ENCODE measurements around the gene PCDH15.

The PCDH15 gene

DNA sequence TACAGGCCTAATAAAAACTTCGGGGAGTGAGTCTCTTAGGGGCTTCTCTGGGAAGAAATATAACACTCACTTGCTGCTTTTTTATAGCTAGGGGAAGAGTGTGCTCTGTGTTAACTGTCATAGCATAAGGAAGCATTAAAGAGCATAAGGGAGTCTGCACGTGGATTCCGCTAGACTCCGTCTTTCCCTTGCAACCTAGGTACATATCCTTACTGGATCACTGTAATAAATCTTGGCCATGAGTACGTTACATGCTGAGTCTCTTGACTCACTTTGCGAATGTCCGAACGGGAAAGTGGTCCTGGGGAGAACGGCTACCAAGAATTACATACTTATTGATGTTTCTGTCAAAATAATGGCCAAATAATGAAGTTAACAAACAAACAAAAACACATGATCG, 1029.3 kb downstream of the PCDH15 start:
- no peak overlapping the region for H3K14ac ChIP-seq (ENCODE audit: low read length)
- no peaks in the 10 kb centered on the region for H3K79me1 ChIP-seq (ENCODE audit: low read depth, low read length)
- H2AFZ ChIP-seq (ENCODE audit: low read length): peak overlapping the region; percentile 9
- H3K18ac ChIP-seq (ENCODE audit: low read length): no peak overlapping the region
- DNase-seq (ENCODE audit: low spot score): no peak
- no peak overlapping the region for H4K91ac ChIP-seq (ENCODE audit: low read depth, low read length, poor library complexity)
- WGBS, 2 donors (ENCODE audit: extremely low coverage in 2 of 2, insufficient read length in 2 of 2, insufficient replicate concordance in 1 of 2): no CpG with 5 or more reads among the region's 10 CpGs
- no peak overlapping the region for H2BK12ac ChIP-seq (ENCODE audit: low read length)
- H3K4me2 ChIP-seq (ENCODE audit: insufficient read depth, low read length, poor library complexity, severe bottlenecking): no peak overlapping the region
- H2BK5ac ChIP-seq (ENCODE audit: low read length): no peak overlapping the region
- no peak overlapping the region for H3K4ac ChIP-seq (ENCODE audit: low read length)
- H2AK5ac ChIP-seq (ENCODE audit: low read depth, low read length): no peak overlapping the region
- H3K4me3 ChIP-seq (ENCODE audit: low read length in 2 of 2): no peak overlapping the region
- no peak overlapping the region for H4K8ac ChIP-seq (ENCODE audit: low read depth, low read length)
- no peak overlapping the region for H3K9ac ChIP-seq (ENCODE audit: low read depth, low read length, poor library complexity)
- no peaks in the 10 kb centered on the region for H3K36me3 ChIP-seq (replicated peaks in 1 of 2; ENCODE audit: control insufficient read depth in 2 of 2, insufficient read depth in 2 of 2, low read length in 2 of 2)
- H2BK120ac ChIP-seq (ENCODE audit: low read depth, low read length): no peak overlapping the region
- no peaks in the 10 kb centered on the region for H3K27me3 ChIP-seq (ENCODE audit: control insufficient read depth in 3 of 3, insufficient read depth in 3 of 3, low read depth in 1 of 3, low read length in 3 of 3)
- H3K9me3 ChIP-seq (replicated peaks in 1 of 2; ENCODE audit: control insufficient read depth in 2 of 2, insufficient read depth in 1 of 2, low read depth in 1 of 2, low read length in 2 of 2): peaks cover 1 to 5% of the 10 kb centered on the region in 2 donors
- H3K4me1 ChIP-seq (ENCODE audit: control insufficient read depth in 2 of 2, insufficient read depth in 1 of 2, low read depth in 1 of 2, low read length in 2 of 2): no peaks in the 10 kb centered on the region
- H3K23ac ChIP-seq (ENCODE audit: low read depth, low read length, poor library complexity): no peak overlapping the region
- H3K27ac ChIP-seq (replicated peaks; ENCODE audit: low read length): no peak overlapping the region
- H2BK15ac ChIP-seq (ENCODE audit: low read length): no peak overlapping the region

DNA sequence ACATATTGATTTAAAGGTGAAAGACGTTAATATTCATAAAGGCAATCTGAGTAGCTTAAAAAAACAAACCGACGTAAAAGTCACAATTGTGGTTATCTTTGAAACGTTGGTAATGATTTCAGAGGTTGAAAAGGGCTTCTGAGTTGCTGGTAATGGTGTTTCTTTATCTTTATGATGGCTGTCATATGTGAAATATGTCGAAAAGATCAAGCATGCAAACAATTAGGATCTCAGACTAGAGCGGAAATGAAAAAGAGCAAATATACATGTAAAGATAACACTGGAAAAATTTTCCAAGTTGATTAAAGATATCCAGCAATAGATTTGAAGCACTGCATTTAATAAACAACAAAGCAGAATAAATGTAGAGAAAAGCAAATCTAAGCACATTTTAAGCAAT, 1030.1 kb downstream of the PCDH15 start:
- H3K4ac ChIP-seq (ENCODE audit: low read length): no peak overlapping the region
- H2BK15ac ChIP-seq (ENCODE audit: low read length): no peak overlapping the region
- DNase-seq (ENCODE audit: low spot score): no peak
- H2BK12ac ChIP-seq (ENCODE audit: low read length): no peak overlapping the region
- no peak overlapping the region for H3K4me2 ChIP-seq (ENCODE audit: insufficient read depth, low read length, poor library complexity, severe bottlenecking)
- peaks cover 1 to 5% of the 10 kb centered on the region in 2 donors for H3K9me3 ChIP-seq (replicated peaks in 1 of 2; ENCODE audit: control insufficient read depth in 2 of 2, insufficient read depth in 1 of 2, low read depth in 1 of 2, low read length in 2 of 2)
- no peak overlapping the region for H4K91ac ChIP-seq (ENCODE audit: low read depth, low read length, poor library complexity)
- H3K79me1 ChIP-seq (ENCODE audit: low read depth, low read length): no peaks in the 10 kb centered on the region
- WGBS, 2 donors (ENCODE audit: extremely low coverage in 2 of 2, insufficient read length in 2 of 2, insufficient replicate concordance in 1 of 2): no CpG with 5 or more reads among the region's 6 CpGs
- no peak overlapping the region for H4K8ac ChIP-seq (ENCODE audit: low read depth, low read length)
- no peak overlapping the region for H2BK5ac ChIP-seq (ENCODE audit: low read length)
- H3K9ac ChIP-seq (ENCODE audit: low read depth, low read length, poor library complexity): no peak overlapping the region
- H3K27ac ChIP-seq (replicated peaks; ENCODE audit: low read length): no peak overlapping the region
- no peak overlapping the region for H3K14ac ChIP-seq (ENCODE audit: low read length)
- H2AFZ ChIP-seq (ENCODE audit: low read length): no peak overlapping the region
- no peak overlapping the region for H3K18ac ChIP-seq (ENCODE audit: low read length)
- H2BK120ac ChIP-seq (ENCODE audit: low read depth, low read length): no peak overlapping the region
- no peaks in the 10 kb centered on the region for H3K36me3 ChIP-seq (replicated peaks in 1 of 2; ENCODE audit: control insufficient read depth in 2 of 2, insufficient read depth in 2 of 2, low read length in 2 of 2)
- H3K4me3 ChIP-seq (ENCODE audit: low read length in 2 of 2): no peak overlapping the region
- no peak overlapping the region for H3K23ac ChIP-seq (ENCODE audit: low read depth, low read length, poor library complexity)
- H3K4me1 ChIP-seq (ENCODE audit: control insufficient read depth in 2 of 2, insufficient read depth in 1 of 2, low read depth in 1 of 2, low read length in 2 of 2): no peaks in the 10 kb centered on the region
- no peaks in the 10 kb centered on the region for H3K27me3 ChIP-seq (ENCODE audit: control insufficient read depth in 3 of 3, insufficient read depth in 3 of 3, low read depth in 1 of 3, low read length in 3 of 3)
- no peak overlapping the region for H2AK5ac ChIP-seq (ENCODE audit: low read depth, low read length)

DNA sequence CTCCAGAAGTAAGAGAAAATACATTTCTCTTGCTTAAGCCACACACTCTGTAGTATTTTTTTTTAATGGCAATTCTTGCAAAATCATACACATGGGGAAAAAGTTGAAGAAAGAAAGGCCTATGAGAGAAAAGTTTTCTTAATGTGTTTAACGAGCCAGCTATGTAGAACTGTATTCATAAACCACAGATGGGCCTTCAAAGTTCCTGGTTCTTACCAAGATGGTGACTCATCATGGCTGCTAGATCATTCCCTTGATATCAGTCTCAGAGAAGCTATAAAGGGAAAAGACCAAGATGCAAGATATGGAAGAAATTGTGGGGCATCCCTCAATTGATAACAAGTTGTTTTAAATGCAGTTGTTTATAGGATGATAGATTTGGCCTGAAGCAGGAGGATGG, 1035.7 kb downstream of the PCDH15 start:
- no peaks in the 10 kb centered on the region for H3K79me1 ChIP-seq (ENCODE audit: low read depth, low read length)
- H2BK120ac ChIP-seq (ENCODE audit: low read depth, low read length): no peak overlapping the region
- no peaks in the 10 kb centered on the region for H3K4me1 ChIP-seq (ENCODE audit: control insufficient read depth in 2 of 2, insufficient read depth in 1 of 2, low read depth in 1 of 2, low read length in 2 of 2)
- H2BK5ac ChIP-seq (ENCODE audit: low read length): no peak overlapping the region
- H2BK12ac ChIP-seq (ENCODE audit: low read length): no peak overlapping the region
- peaks cover 2 to 3% of the 10 kb centered on the region in 2 donors for H3K9me3 ChIP-seq (replicated peaks in 1 of 2; ENCODE audit: control insufficient read depth in 2 of 2, insufficient read depth in 1 of 2, low read depth in 1 of 2, low read length in 2 of 2)
- H3K4me3 ChIP-seq (ENCODE audit: low read length in 2 of 2): no peak overlapping the region
- H3K14ac ChIP-seq (ENCODE audit: low read length): no peak overlapping the region
- no CpG with 5 or more reads among the region's 1 CpG for WGBS, 2 donors (ENCODE audit: extremely low coverage in 2 of 2, insufficient read length in 2 of 2, insufficient replicate concordance in 1 of 2)
- no peak overlapping the region for H3K9ac ChIP-seq (ENCODE audit: low read depth, low read length, poor library complexity)
- no peak overlapping the region for H3K27ac ChIP-seq (replicated peaks; ENCODE audit: low read length)
- H2AFZ ChIP-seq (ENCODE audit: low read length): no peak overlapping the region
- H2BK15ac ChIP-seq (ENCODE audit: low read length): no peak overlapping the region
- H3K4ac ChIP-seq (ENCODE audit: low read length): no peak overlapping the region
- H3K36me3 ChIP-seq (replicated peaks in 1 of 2; ENCODE audit: control insufficient read depth in 2 of 2, insufficient read depth in 2 of 2, low read length in 2 of 2): no peaks in the 10 kb centered on the region
- no peak overlapping the region for H3K18ac ChIP-seq (ENCODE audit: low read length)
- H3K23ac ChIP-seq (ENCODE audit: low read depth, low read length, poor library complexity): no peak overlapping the region
- no peak overlapping the region for H4K91ac ChIP-seq (ENCODE audit: low read depth, low read length, poor library complexity)
- H3K4me2 ChIP-seq (ENCODE audit: insufficient read depth, low read length, poor library complexity, severe bottlenecking): no peak overlapping the region
- no peaks in the 10 kb centered on the region for H3K27me3 ChIP-seq (ENCODE audit: control insufficient read depth in 3 of 3, insufficient read depth in 3 of 3, low read depth in 1 of 3, low read length in 3 of 3)
- DNase-seq (ENCODE audit: low spot score): no peak
- no peak overlapping the region for H2AK5ac ChIP-seq (ENCODE audit: low read depth, low read length)
- no peak overlapping the region for H4K8ac ChIP-seq (ENCODE audit: low read depth, low read length)

DNA sequence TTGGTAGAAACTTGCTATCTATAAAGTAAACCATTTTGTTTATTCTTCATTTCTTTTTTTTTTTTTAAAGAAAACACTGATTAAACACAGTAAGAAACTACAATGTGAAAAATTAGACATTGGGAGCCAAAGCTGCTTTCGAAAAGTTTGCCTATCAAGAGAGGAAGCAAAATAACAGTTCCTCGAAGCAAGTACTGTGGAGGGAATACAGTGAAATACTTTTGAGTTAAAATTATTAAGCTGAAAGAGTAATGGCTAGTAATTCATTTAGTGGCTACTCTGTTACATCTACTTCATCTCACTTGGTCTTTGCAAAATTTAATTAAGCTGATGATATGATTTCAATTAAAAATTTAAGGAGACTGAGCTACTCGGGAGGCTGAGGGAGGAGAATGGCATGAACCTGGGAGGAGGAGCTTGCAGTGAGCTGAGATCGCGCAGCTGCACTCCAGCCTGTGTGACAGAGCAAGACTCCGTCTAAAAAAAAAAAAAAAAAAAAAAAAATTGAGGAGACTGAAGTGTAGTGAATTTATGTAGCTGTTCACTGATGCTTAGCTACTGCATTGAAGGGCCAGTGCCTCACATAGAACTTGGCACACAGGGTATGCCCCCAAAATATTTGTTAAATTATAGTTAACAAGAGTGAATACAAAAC, 1046.3 kb downstream of the PCDH15 start:
- Histone ChIP-seq H3K4me3 (ENCODE audit: low read length in 2 of 2) (no peak overlapping the region), H4K91ac (ENCODE audit: low read depth, low read length, poor library complexity) (no peak overlapping the region), H3K27me3 (ENCODE audit: control insufficient read depth in 3 of 3, insufficient read depth in 3 of 3, low read depth in 1 of 3, low read length in 3 of 3) (no peaks in the 10 kb centered on the region), H2BK15ac (ENCODE audit: low read length) (no peak overlapping the region), H2BK120ac (ENCODE audit: low read depth, low read length) (no peak overlapping the region), H2BK12ac (ENCODE audit: low read length) (no peak overlapping the region), H4K8ac (ENCODE audit: low read depth, low read length) (no peak overlapping the region), H3K14ac (ENCODE audit: low read length) (no peak overlapping the region), H3K23ac (ENCODE audit: low read depth, low read length, poor library complexity) (no peak overlapping the region), H2AK5ac (ENCODE audit: low read depth, low read length) (no peak overlapping the region), H3K18ac (ENCODE audit: low read length) (no peak overlapping the region), H3K4ac (ENCODE audit: low read length) (no peak overlapping the region), H3K79me1 (ENCODE audit: low read depth, low read length) (no peaks in the 10 kb centered on the region), H3K36me3 (replicated peaks in 1 of 2; ENCODE audit: control insufficient read depth in 2 of 2, insufficient read depth in 2 of 2, low read length in 2 of 2) (no peaks in the 10 kb centered on the region), H2AFZ (ENCODE audit: low read length) (peak overlapping the region; percentile 8), H3K9ac (ENCODE audit: low read depth, low read length, poor library complexity) (no peak overlapping the region), H3K4me2 (ENCODE audit: insufficient read depth, low read length, poor library complexity, severe bottlenecking) (no peak overlapping the region), H2BK5ac (ENCODE audit: low read length) (no peak overlapping the region), H3K9me3 (replicated peaks in 1 of 2; ENCODE audit: control insufficient read depth in 2 of 2, insufficient read depth in 1 of 2, low read depth in 1 of 2, low read length in 2 of 2) (no peaks in the 10 kb centered on the region), H3K4me1 (ENCODE audit: control insufficient read depth in 2 of 2, insufficient read depth in 1 of 2, low read depth in 1 of 2, low read length in 2 of 2) (no peaks in the 10 kb centered on the region), H3K27ac (replicated peaks; ENCODE audit: low read length) (no peak overlapping the region)
- whole genome bisulfite sequencing, 2 donors (ENCODE audit: extremely low coverage in 2 of 2, insufficient read length in 2 of 2, insufficient replicate concordance in 1 of 2): no CpG with 5 or more reads among the region's 6 CpGs
- no peak for DNase-seq (ENCODE audit: low spot score)

Measured in neuronal stem cell (in vitro differentiated cells).